GM18873 (cell line): ENCODE results near the gene FARP2.
"Not testable (repeated sequence)": the region's sequence is repeated elsewhere in the genome, so short reads cannot be mapped to it uniquely, and the experiment has no call there.

Experiments
- ATAC-seq: cut with Tn5 transposase; IDR thresholded peaks from one replicate; pipeline ENCODE4 v1.9.1; 2021; ENCODE audit warnings: mild to moderate bottlenecking, moderate library complexity, moderate number of reproducible peaks; ENCODE audit not compliant: unreplicated experiment, low FRiP score

FARP2 gene

DNA sequence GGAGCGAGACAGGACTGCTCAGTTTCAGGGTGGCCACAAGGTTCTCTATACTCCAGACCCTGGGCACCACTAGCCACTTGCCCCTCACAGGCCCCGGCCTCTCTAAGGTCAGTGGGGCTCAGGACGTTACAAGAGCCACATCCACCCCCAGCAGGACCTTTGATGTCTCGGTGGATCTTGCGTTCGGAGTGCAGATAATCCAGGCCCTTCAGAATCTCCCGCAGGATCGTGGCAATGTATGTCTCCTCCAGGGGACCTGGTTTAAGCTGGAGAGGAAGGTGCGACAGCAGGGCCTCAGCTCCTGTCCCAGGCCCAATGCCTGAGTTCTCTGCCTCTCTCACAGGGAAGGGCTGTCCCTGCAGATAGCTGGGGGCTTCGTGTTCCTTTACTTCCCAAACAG lies 143.9 kb downstream of the FARP2 start:
- no peak for ATAC-seq

DNA sequence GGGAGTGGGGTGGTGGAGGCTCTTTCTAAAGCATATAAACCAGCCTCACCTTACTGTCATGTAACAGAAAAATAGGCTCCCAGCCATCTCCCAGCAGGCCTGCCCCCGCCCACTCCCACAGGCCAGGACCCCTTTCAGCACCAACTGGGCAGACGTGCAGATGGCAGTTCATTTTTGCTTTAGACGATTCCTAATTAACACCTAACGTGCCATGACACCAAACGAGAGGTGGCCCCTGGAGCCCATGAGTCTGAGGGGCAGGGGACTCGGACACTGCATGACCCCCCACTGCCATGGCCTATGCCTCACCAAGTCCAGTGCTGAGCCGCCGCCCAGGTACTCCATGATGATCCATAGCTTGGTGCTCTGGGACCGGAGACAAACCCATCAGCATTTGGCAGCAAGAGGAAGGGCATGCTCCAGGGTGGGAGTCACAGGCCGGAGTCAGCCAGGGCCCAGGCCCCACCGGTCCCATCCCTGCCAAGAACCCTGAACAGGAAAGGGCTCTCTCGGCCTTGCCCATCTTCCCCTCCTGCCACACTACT lies 144.4 kb downstream of the FARP2 start:
- no peak for ATAC-seq

DNA sequence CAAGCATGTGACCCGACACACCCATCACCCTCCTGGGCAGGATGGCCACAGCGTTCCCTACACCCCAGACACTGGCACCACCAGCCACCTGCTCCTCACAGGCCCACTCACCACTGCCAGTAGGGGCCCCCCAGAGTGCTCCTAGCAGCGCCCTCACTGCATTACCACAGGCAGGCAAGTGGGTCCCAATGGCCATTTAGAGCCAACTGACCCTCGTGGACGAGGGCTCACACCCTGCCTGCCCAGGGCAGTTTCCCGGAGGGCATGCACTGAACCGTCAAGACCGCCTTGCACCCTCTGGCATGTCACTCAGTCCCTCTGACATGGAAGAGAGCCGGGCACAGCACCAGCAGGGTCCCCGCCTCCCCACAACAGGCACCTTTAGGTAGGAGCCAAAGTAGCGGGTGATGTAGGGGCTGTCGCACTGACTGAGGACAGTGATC lies 145.0 kb downstream of the FARP2 start:
- ATAC-seq = no peak

DNA sequence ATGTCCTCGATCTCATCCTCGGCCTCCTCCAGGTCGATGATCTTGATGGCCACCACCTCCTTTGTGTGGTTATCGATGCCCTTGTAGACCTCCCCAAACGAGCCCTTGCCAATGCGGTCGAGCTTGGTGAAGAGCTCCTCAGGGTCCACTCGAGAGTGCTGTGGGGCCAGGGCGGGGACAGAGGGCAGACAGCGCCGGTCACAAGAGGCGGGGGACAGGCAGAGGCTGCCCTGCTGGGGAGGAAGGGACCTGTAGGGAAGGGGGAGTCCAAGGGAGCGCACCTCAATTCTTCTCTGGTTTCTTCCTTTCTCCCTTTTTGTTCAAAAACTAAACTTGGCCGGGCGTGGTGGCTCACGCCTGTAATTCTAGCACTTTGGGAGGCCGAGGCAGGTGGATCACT lies 145.5 kb downstream of the FARP2 start:
- ATAC-seq = no peak

DNA sequence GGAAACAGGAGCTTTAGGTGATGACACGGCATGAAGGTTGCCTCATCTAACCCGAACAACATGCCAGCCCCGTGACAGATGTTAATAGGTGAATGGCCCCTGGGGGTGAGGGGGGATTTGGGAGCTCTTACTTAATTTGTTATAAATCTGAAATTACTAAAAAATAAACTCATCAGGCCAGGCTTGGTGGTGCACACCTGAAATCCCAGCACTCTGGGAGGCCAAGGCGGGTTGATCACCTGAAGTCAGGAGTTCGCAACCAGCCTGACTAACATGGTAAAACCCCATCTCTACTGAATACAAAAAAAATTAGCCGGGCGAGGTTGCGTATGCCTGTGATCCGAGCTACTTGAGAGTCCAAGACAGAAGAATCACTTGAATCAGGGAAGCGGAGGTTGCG lies 146.2 kb downstream of the FARP2 start:
- ATAC-seq = no peak

DNA sequence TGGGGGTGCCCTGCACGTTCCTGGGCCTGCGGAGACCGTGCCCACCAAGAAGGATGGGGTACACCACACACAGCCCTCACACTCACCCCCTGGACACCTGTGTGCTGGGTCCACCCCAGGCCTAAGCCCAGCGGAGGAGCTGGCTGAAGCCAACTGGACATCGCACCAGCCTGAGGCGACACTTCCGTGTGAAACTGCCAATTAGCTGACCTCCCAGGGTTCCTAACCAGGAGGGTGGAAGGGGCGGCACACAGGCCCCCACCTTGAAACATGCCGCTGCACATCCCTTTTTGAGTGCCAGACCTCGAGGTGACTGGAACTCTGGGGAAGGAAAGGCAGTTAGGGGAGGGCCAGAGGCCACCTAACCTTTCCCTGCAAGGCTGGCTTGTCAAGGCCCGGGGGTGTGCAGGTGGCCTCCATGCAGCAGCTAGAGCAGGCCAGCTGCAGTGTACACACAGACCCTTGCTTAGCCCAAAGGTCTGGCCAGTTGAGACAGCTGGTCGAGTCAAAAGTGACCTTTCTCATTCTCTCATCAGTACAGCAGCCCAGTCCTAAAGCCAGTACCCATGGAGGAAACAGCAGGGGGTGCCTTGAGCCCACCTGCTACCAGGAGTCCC lies 147.8 kb downstream of the FARP2 start:
- no peak for ATAC-seq

DNA sequence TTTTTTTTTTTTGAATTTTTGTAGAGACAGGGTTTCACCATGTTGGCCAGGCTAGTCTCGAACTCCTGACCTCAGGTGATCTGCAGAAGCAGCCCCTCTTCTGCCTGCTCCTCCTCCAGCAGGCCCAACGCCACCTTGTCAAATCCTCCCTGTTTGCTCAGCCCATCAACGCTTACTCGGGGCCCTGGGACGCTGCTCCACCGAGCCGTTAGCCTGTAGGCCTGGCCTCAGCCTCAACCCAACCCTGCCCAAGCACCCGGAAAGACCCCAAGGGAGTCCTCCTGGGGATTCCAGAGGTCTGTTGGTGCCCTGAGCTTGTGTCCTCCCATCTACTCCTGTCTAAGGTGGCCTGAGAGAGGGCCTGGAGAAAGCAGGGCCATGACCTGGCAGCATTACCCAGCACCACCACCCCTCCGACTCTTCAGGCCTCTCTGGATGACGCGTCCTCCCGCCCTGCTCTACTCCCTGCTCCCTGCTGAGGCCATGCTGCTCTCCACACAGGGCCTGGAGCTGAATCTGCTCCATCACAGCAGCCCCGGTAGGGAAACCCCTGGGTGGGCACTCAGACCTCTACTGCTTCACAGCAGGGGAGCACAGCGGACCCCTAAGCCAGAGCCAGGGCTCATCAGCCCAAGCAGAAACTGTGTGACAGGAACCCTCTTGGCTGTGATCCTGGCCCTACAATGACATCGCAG lies 149.1 kb downstream of the FARP2 start:
- ATAC-seq = no peak

DNA sequence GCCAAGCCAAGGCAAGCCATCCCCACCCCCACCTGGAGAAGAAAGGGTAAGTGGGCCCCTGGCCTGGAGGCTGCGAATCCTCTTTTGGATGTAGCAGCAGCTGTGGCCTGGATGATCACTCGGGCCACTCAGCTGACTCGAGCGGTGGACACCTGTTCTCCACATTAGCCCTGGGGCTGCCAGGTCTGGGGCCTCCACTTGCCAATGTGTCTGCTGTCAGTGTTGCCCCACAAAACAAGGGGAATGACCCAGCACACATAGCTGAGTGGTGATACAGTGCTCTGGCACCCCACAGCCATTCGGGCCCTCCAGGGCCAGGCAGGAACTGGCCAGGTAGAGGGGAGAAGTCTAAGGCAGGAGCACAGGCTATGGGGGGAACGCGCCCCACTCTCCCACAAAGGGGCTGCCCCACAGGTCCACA lies 149.7 kb downstream of the FARP2 start:
- ATAC-seq = no peak

DNA sequence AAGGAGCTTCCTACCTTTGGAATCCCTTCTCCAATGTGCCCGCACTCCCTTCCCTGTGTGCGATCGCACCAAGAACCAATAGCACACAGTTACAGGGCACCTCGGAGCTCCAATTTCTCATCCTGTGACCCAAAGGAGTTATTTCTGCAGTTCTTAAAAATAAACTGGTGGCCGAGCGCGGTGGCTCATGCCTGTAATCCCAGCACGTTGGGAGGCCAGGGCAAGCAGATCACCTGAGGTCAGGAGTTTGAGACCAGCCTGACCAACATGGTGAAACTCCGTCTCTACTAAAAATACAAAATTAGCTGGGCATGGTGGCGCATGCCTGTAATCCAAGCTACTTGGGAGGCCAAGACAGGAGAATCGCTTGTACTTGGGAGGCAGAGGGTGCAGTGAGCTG lies 150.2 kb downstream of the FARP2 start:
- not testable (repeated sequence) for ATAC-seq

DNA sequence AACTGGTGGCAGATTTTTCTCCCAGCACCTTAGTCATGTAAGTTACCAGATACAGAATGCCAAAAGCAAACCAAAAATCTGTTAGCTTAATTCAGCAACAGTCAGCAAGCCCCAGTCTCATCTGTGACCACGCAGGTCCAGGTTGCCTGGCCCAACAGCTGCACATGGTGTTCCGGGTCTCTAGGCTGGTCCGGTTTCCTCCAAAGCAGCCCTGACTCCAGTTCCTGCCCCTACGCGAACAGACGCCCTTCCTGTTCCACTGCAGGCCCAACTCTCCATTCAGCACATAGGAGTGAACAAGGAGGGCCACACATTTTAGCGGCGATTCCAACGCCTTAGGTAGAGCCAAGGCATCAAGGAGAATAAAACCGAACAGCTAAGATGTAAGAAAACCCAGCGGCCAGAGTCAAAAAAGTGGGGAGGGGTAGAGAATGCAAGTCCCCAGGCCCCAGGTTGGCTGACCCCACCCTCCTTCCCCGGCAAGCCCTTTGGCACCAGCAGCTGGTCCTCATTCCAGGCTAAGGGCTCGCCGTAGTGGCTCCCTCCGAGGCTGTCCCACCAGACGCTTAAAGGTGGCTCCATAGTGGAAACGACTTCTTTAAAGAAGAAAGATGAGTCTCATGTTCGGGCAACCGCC lies 150.8 kb downstream of the FARP2 start:
- ATAC-seq = no peak

DNA sequence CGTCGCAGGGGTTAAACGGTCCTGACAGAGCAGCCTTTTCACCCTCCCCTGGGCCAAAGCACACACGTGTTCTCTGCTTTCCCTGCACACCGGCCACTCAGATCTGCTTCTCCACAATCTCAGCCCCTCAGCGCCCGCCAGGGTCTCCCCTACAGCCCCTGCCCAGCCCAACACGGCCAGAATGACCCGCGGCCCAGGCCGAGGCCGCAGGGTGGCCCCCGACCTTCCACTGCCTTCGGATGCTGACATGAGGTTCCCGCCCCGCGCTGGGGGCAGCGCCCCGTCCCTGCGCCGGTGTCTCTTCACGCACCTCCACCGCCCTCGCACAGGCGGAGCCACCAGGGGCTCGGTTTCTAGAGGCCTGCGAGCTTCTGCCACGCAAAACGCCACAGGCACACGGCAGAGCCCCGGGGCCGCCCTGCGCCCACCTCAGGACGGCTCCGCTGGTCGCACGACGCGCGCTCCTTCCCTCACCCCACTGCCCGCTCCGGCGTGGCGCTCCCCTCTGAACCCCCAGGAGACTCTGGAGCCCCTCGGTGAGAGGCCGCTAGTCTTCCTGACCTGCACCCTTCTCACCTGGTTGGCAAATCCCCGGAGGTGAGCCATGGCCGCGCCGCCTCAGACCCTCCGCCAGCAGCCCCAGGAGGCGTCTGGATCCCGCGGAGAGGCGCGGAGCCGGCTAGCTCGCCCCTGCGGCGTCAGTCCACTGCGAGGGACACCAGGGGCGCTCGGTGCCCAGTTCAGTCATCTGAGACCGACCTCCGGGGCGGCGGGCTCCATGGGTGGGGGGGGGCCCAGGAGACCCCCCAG lies 151.6 kb downstream of the FARP2 start:
- ATAC-seq = no peak

DNA sequence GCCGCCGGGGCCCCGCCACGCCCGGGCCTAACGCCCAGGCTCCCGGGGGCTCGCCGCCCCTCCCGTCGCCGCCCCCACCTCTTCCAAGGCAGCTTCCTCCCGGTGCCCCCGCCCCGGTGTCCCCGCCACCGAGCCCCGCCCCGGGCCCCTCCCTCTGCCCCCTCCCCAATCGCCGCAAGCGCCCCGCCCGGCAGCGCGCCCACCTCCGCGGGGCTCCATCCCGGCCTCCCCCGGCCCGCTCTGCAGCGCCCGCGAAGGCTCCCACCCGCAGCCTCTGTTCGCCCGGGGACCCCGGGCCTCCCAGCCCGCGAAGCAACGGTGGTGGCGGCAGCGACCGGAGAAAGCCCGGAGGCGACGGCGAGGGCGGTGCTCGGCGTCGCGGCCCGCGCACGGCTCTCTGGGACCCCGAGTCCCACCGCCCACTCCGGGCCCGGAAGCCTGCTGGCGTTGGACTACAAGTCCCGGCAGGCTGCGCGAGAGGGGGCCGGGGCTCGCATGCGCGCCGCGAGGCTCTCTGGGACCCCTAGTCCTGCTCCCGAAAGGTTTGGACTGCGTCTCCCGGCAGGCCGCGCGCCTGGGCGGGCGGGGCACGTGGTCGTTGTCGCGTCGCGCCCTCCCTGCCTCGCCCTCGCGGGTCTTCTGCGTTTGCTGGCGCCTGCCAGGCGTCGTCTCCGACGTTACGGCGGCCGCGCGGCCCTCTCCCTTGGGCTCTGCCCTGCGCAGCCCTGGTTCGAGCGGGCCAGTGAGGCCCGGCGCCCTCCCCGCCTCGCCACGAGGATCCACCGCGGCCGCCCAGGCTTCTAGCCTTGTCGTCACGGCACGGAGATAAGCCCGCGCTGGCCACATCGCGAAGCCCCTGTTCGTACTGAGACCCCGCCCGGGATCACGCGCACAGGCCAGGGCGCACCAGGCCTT lies 152.4 kb downstream of the FARP2 start, which contains the start of gene STK25:
Gene STK25, minus strand, starts transcription at position 345 of the 915 bp plus-strand sequence. CDS start 549 bp downstream, outside the sequence.
- ATAC-seq = peak; percentile 81

DNA sequence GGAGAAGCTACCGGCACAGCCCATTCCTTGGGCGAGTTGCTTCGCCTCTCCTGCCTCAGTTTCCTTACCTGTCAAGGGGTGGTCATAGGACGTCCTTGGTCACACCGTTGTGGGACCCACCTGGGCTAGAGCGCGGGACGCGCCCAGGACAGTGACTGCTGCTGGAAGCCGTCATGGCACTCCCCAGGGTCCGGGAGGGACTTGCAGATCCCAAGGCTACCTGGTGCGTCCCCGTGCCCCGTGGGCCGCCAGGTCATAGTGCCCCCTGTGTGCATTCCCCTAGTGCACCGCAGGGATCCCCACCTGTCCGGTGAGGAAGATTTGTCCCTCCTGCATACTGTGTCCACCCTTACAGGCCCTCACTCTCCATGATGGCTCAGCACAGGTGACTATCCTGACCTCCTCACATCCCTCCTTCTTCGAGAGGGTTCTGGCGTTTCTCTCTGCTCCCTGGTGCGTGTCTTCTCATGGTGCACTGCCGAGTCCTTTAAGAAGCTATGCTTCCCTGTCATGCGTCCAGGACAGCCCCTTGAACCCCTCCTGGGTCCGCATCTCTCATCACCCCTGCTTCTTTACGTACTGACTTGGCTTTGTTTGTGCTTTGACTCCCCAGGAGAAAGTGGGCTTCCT lies 153.2 kb downstream of the FARP2 start:
- ATAC-seq = no peak

DNA sequence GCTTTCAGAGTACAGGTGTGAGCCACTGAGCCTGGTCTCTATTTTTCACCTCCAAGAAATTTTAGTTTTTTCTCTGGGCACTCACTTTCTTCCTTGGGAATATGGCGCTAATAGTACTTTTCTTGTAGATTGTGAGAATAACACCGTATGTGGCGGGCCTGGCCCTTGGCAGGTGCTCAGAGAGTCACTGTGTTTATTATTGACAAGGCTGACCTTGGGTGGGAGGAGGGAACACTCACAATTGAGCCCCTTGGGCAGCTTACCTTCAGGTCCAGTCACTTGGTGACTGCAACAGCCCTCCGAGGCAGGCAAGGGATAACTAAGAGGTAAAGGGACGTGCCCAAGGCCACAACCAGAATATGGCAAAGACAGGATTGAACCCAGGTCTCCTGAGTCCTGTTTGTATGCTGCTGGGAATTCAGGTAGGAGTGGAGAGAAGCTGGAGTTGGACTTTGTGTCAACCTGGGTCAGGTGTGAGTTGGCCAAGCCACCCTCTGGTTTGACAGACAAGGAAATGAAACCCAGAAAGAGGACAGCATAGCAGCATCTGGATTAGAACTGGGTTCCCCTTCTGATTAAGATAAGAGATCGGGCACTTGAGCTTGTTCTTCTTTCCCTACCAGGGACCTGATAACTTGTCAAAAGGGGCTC lies 155.1 kb downstream of the FARP2 start:
- ATAC-seq = no peak

DNA sequence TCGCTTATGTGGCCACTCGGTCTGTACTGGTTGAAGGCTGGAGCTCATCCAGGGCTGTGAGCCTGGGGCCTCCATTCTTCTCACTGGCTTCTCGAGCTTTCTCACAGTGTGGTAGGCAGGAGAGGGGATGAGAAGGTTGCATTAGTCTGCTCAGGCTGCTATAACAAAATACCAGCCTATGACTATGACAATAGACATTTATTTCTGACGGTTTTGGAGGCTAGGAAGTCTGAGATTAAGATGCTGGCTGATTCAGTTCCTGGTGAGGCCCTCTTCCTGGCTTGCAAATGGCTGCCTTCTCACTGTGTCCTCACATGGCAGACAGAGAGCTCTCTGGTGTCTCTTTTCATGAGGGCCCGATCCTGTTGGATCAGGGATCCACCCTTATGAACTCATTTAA lies 158.5 kb downstream of the FARP2 start:
- ATAC-seq = no peak

DNA sequence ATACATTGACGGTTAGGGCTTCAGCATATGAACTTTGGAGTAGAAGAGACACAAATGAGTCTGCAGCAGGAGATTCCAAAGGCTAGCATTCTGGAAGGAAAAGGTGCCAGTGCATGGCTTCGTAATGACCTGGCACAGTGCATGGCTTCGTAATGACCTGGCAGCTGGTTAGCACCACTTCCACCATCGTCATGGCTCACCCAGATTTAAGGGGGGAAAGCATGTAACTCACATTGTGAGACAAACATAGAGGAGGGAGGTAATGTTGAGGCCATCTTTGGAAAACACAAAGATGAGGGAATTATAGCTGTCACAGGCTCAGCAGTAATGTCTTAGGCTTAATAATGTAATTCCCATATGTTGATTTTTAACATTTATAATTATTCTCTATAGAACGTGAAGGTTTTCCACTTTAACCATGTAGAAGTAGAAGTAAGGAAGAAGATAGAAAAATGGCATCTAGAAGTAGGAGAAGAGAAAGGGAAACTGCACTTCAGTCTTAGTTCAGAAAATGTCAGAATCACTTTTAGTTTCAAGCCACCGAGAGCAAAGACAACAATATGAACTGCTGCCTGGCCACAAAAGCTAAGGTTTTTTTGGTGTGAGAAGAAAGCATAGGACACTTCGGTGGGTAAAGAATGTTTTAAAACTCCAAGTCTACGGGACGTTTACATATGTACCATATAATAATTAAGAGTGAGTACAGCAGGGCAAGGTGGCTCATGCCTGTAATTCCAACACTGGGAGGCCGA lies 159.1 kb downstream of the FARP2 start:
- ATAC-seq = no peak

DNA sequence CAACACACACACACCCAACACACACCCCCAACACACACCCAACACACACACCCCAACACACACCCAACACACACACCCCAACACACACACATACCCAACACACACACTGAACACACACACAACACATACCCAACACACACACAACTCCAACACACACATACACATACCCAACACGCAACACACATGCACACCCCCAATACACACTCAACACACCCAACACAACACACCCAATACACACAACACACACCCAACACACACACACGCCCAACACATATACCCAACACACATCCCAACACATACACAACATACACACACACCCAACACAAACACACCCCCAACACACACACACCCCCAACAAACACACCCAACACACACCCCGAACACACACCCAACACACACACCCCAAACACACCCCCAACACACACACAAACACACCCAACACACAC lies 160.5 kb downstream of the FARP2 start:
- no peak for ATAC-seq

DNA sequence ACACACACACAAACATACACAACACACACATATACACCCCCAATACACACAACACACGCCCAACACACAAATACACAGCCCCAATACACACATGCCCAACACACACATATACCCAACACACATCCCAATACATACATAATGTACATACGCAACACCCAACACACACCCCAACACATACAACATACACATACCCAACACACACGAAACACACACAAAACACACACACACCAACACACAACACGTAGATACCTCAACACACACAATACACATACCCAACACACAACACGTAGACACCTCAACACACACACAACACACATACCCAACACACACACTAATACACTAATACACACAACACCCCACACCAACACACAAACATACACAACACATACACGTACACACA lies 161.2 kb downstream of the FARP2 start:
- no peak for ATAC-seq
